Stomach (tissue), 9 donors: ENCODE data around the gene VPS11. TPM values are rescaled to one million over a fixed set of nuclear protein-coding genes. Genes with fewer than 3 reads are reported as not detected.
"Not testable (repeated sequence)": the region's sequence is repeated elsewhere in the genome, so short reads cannot be mapped to it uniquely, and the experiment has no call there.

Source experiments
- DNase-seq, 2 donors: peaks; one replicate each; pipeline versions ENCODE4 v3.0.0 to v3.0.0-alpha.2; 2013 to 2019
- H3K27ac ChIP-seq, 5 donors: fragments of 200-600 bp in 4 of 5; sonication (generic) in 4 of 5; one replicate each; pipeline ENCODE4 v1.5.1; 2013 to 2019; ENCODE audit warnings: mild to moderate bottlenecking in 1 of 5, moderate library complexity in 1 of 5
- H3K27me3 ChIP-seq, 3 donors: fragments of 200-600 bp; sonication (generic); one replicate each; pipeline ENCODE4 v1.5.1; 2017 to 2019; ENCODE audit warnings: mixed run types in 1 of 3
- H3K36me3 ChIP-seq, 4 donors: fragments of 200-600 bp; sonication (generic); 1 replicate in 3 of 4; 2 replicates in 1 of 4; pipeline ENCODE4 v1.5.1; 2016 to 2019
- H3K4me1 ChIP-seq, 4 donors: fragments of 200-600 bp; sonication (generic); one replicate each; pipeline ENCODE4 v1.5.1; 2016 to 2019
- H3K4me3 ChIP-seq, 4 donors: fragments of 200-600 bp; sonication (generic) in 3 of 4; one replicate each; pipeline ENCODE4 v1.5.1; 2016 to 2019; ENCODE audit warnings: mild to moderate bottlenecking in 1 of 4
- H3K9me3 ChIP-seq, 4 donors: fragments of 200-600 bp; sonication (generic); one replicate each; pipeline ENCODE4 v1.5.1; 2016 to 2019
- EP300 ChIP-seq: sonication (generic); formaldehyde crosslinking; IDR thresholded peaks from one replicate; pipeline ENCODE4 v1.6.1; 2017; ENCODE audit warnings: antibody characterized with exemption
- POLR2A ChIP-seq, 4 donors: fragments of 450-650 bp; IDR thresholded peaks; one replicate each; pipeline ENCODE4 v1.6.1; 2016; ENCODE audit warnings: antibody characterized with exemption in 4 of 4, control low read depth in 2 of 4, mild to moderate bottlenecking in 1 of 4, moderate library complexity in 1 of 4
- POLR2AphosphoS5 ChIP-seq, 3 donors: sonication (generic); formaldehyde crosslinking; IDR thresholded peaks; one replicate each; pipeline ENCODE4 v1.6.1; 2016; ENCODE audit warnings: antibody characterized with exemption in 3 of 3
- WGBS, 5 donors: extraction: QIAGEN DNeasy Blood & Tissue Kit in 3 of 5; methylation state at CpG; one replicate each; pipeline versions ENCODE4 v1.1.5 to v1.1.7; 2013 to 2018; 5-methylcytosine and 5-hydroxymethylcytosine counted together
- intact Hi-C: fragments of 100-400 bp; cut with DNase I; formaldehyde crosslinking; loops from one replicate; pipeline ENCODE4 v1.15.1; 2023; ENCODE audit warnings: low total_unique reads
- polyA plus RNA-seq, 3 donors: library from polyadenylated mRNA; stranded (reverse); fragments of 200-250 nt; gene quantifications; one replicate each; pipeline ENCODE4 v1.2.3, GENCODE V29; 2013
- total RNA-seq, 5 donors: library from RNA; depleted of rRNA; stranded (reverse); fragments of >200 nt; gene quantifications; one replicate each; pipeline versions ENCODE4 v1.1.0 to v1.2.3, GENCODE V29; 2014 to 2016
- TF ChIP-seq, protein P1 (sequence below), 7 experiments: fragments of 450-650 bp in 4 of 7; fragments of 200-600 bp in 3 of 7; sonication (generic) in 3 of 7; IDR thresholded peaks; one replicate each; pipeline ENCODE4 v1.5.1; 2016 to 2019; ENCODE audit warnings: antibody characterized with exemption in 7 of 7, control low read depth in 2 of 7, mild to moderate bottlenecking in 1 of 7
- donor health status: healthy with polysubstance abuse.
- donor health status: Bipolar disorder and iron deficiency.
- donor health status: healthy.

Gene VPS11
- total and polyA plus RNA-seq, 8 donors: 8.2 to 190 (median 33.2) TPM

DNA sequence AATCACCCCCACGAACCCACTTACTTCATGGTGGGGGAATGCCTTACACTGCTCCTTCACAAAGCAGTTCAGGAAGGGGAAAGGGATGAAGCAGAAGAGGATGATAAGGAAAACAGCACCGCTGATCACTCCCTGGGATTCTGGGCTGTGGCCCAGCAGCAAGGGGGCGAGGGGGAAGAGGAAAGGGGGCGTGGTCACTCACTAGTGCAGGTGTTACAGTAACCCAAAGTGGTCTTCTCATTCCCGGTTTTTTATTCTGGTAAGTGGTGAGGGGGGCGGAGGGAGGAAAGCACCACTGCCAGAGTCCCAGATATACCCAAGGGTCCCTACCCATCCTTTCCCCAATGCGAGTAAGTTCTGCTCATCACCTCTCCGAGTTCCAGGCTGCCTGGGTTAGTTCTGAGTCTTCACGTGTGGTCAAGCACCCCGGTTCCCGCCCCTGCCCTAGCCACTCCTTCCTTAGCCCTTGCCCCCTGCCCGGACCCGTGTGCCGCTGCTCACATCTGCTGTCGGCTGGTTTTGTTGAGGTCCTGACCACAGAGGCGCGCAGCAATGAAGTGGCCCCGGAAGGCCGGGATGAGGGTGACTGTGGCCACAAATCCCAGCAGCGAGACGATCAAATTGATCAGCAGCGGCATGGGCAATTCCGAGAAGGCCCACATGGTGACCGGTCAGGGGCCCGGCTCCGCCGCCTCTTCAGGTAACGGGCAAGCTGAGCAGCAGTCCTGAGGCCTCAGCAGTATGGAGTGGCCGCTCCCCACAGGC lies 33.6 kb downstream of the VPS11 start:
- peak in 1 of 2 donors; percentile 34 for DNase-seq
- H3K27ac ChIP-seq: peak overlapping the region; percentile 89 to 94 (median 92)
- peaks cover 17 to 27% (median 24%) of the 10 kb centered on the region in 4 donors for H3K36me3 ChIP-seq
- H3K27me3 ChIP-seq: no peaks in the 10 kb centered on the region
- H3K4me3 ChIP-seq: peak overlapping the region; percentile 76 to 92 (median 84)
- peaks cover 20 to 41% (median 31%) of the 10 kb centered on the region in 4 donors for H3K4me1 ChIP-seq
- WGBS, 5 donors: 1 to 2% (median 1%) methylated on average over 21 to 29 of the region's 29 CpGs
- TF ChIP-seq POLR2AphosphoS5 (IDR thresholded peaks at IDR 0.05): no peak
- TF ChIP-seq EP300: no peak
- intact Hi-C loops: no loop called here
- H3K9me3 ChIP-seq: no peaks in the 10 kb centered on the region

DNA sequence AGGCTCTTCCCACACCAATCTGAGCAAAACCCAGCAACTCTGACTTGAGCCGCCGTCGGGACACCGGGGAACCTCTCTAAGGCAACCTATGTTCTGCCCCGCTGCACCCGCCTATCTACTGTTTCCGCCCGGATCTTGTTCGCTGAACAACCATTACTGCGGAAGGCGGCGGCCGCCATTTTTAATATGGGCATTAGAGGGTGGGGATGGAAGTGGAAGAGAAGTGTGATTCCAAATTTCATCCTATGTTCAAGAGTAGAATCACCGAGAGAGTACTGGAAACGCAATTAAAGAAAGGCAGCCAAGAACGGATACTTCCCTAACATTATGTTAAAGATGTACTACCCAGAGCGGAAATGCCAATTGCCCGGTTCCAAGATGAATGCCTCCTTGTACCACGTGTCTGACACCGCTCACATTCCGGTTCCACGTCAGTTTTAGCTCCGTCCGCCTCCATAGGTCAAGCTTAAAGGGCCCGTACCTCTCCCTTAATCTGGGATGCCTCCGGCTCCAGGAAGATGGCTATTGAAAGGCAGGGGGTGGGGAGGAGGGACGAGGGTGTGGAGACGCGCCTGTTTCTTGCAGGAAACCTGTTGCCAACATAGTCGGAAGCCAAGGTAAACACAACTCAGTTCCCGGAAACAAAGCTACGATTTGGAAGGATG lies 34.3 kb downstream of the VPS11 start, which contains the start of gene DPAGT1:
TSS of gene DPAGT1 (minus strand) at position 95 of the 665 bp plus-strand sequence. CDS start 198 bp downstream, outside the sequence.
- TF ChIP-seq POLR2AphosphoS5 (IDR thresholded peaks at IDR 0.05): peak; percentile 51 to 83 (median 69)
- TF ChIP-seq, protein P1, sequence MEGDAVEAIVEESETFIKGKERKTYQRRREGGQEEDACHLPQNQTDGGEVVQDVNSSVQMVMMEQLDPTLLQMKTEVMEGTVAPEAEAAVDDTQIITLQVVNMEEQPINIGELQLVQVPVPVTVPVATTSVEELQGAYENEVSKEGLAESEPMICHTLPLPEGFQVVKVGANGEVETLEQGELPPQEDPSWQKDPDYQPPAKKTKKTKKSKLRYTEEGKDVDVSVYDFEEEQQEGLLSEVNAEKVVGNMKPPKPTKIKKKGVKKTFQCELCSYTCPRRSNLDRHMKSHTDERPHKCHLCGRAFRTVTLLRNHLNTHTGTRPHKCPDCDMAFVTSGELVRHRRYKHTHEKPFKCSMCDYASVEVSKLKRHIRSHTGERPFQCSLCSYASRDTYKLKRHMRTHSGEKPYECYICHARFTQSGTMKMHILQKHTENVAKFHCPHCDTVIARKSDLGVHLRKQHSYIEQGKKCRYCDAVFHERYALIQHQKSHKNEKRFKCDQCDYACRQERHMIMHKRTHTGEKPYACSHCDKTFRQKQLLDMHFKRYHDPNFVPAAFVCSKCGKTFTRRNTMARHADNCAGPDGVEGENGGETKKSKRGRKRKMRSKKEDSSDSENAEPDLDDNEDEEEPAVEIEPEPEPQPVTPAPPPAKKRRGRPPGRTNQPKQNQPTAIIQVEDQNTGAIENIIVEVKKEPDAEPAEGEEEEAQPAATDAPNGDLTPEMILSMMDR (IDR thresholded peaks at IDR 0.05): no peak
- no peak for TF ChIP-seq EP300
- Histone ChIP-seq H3K4me3 (peak within 1 kb of the TSS; percentile 76 to 92 (median 84)), H3K27me3 (no peaks in the 10 kb centered on the region), H3K9me3 (no peaks in the 10 kb centered on the region), H3K4me1 (peaks cover 27 to 49% (median 38%) of the 10 kb centered on the region in 4 donors), H3K36me3 (peaks cover 16 to 21% (median 19%) of the 10 kb centered on the region in 4 donors), H3K27ac (peak within 1 kb of the TSS; percentile 89 to 94 (median 92))
- intact Hi-C loops: no loop called here
- 0% methylated on average over 32 of the region's 32 CpGs for WGBS, 5 donors
- peak; percentile 91 to 98 for DNase-seq

DNA sequence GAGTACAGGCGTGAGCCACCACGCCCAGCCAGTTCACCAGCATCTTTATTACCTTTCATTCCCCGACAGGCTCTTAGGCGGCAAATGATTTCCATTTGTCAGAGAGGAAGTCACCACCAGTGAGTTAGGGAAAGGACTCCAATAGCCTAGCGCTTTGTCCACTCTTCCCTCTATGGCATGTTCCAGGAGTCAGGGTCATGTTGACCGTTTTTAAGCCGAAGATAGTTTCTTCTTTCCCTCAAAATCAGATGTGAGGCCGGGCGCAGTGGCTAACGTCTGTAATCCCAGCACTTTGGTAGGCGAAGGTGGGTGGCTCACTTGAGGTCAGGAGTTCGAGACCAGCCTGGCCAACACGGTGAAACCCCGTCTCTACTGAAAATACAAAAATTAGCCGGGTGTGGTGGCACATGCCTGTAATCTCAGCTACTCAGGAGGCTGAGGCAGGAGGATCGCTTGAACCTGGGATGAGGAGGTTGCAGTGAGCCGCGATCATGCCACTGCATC lies 35.6 kb downstream of the VPS11 start:
- peak overlapping the region; percentile 89 to 94 (median 92) for H3K27ac ChIP-seq
- peak overlapping the region; percentile 76 to 92 (median 84) for H3K4me3 ChIP-seq
- peaks cover 27 to 55% (median 46%) of the 10 kb centered on the region in 4 donors for H3K4me1 ChIP-seq
- WGBS, 5 donors: 81 to 85% (median 83%) methylated on average over 18 of the region's 18 CpGs
- H3K36me3 ChIP-seq, intact Hi-C loops, H3K9me3 ChIP-seq, DNase-seq, H3K27me3 ChIP-seq: not testable (repeated sequence)

DNA sequence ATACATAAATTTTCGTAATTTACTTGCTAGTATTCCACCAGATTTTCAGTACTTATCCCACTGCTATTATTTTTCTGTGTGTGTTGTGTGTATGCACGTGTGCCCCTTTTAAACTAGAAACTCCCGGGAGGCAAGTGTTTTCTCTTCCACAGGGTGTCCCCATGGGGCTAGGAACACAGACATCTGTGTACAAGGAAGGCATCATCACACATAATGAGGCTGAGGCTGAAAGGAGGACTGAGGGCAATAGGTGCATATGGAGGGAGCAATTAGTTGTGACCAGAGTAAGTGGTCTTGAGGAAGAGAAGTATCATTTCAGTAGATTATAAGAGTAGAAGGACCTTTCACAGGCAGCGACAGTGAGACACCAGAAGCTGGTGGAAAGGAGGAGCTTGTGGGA lies 36.2 kb downstream of the VPS11 start:
- intact Hi-C loops: no loop called here
- H3K27ac ChIP-seq: peak overlapping the region in 3 of 5 donors; percentile 90 to 92 (median 92)
- H3K36me3 ChIP-seq: peaks cover 0 to 2% (median under 1%) of the 10 kb centered on the region in 4 donors
- H3K9me3 ChIP-seq: no peaks in the 10 kb centered on the region
- no peaks in the 10 kb centered on the region for H3K27me3 ChIP-seq
- DNase-seq: no peak
- 57 to 63% (median 60%) methylated on average over 4 of the region's 4 CpGs for WGBS, 5 donors
- no peak for TF ChIP-seq EP300
- TF ChIP-seq, protein P1 (IDR thresholded peaks at IDR 0.05): no peak
- no peak for TF ChIP-seq POLR2AphosphoS5 (IDR thresholded peaks at IDR 0.05)
- TF ChIP-seq POLR2A (IDR thresholded peaks at IDR 0.05): no peak
- peaks cover 33 to 60% (median 52%) of the 10 kb centered on the region in 4 donors for H3K4me1 ChIP-seq
- H3K4me3 ChIP-seq: no peak overlapping the region
